ENCODE data around the gene TTC5.
"Not testable (repeated sequence)": the region's sequence is repeated elsewhere in the genome, so short reads cannot be mapped to it uniquely, and the experiment has no call there.

TTC5 gene

GRCh38 chr14:20341646-20342045 lies 35.9 kb upstream of the TTC5 start:
- Histone ChIP-seq H3K27me3 (ENCODE audit: low read depth, low read length) (no peaks in the 10 kb centered on the region), H3K27ac (ENCODE audit: low read length) (no peak overlapping the region), H3K79me2 (ENCODE audit: low read length) (peaks cover 14% of the 10 kb centered on the region), H3K36me3 (replicated peaks; ENCODE audit: low read depth, low read length) (peaks cover 10% of the 10 kb centered on the region), H3K4me3 (ENCODE audit: low read length) (peak overlapping the region; percentile 93), H2AFZ (ENCODE audit: low read depth, low read length) (0 out of 2 replicates have a peak overlapping the region, but pooled peaks have one; percentile 0), H3K4me2 (ENCODE audit: low read length) (peak overlapping the region; percentile 93), H3K9ac (ENCODE audit: low read length) (peak overlapping the region; percentile 87; the same call in 1 of the 2 replicates), H3K9me3 (ENCODE audit: insufficient read depth, low read length) (no peaks in the 10 kb centered on the region), H4K20me1 (ENCODE audit: insufficient read depth, low read length) (no peaks in the 10 kb centered on the region), H3K4me1 (ENCODE audit: low read length) (peaks cover 5% of the 10 kb centered on the region)
- TF ChIP-seq CTCF (IDR thresholded peaks at IDR 0.05; ENCODE audit: low read depth, low read length) (no peak), EZH2phosphoT487 (IDR thresholded peaks at IDR 0.05; ENCODE audit: low read depth) (no peak)

DNA sequence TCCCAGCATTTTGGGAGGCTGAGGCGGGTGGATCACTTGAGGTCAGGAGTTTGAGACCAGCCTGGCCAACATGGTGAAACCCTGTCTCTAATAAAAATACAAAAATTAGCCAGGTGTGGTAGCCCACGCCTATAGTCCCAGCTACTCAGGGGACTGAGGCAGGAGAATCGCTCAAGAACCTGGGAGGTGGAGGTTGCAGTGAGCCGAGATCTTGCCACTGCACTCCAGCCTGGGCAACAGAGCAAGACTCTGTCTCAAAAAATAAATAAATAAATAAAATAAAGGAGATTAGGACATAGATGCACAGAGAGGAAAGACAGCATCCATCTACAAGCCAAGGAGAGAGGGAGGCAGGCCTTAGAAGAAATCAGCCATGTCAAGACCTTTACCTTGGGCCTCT lies 35.3 kb upstream of the TTC5 start:
- not testable (repeated sequence) for H2AFZ ChIP-seq (ENCODE audit: low read depth, low read length); H3K36me3 ChIP-seq (replicated peaks; ENCODE audit: low read depth, low read length); H3K4me1 ChIP-seq (ENCODE audit: low read length); H4K20me1 ChIP-seq (ENCODE audit: insufficient read depth, low read length); H3K27ac ChIP-seq (ENCODE audit: low read length); H3K4me3 ChIP-seq (ENCODE audit: low read length); H3K9ac ChIP-seq (ENCODE audit: low read length); H3K9me3 ChIP-seq (ENCODE audit: insufficient read depth, low read length); H3K27me3 ChIP-seq (ENCODE audit: low read depth, low read length); H3K4me2 ChIP-seq (ENCODE audit: low read length)
- peaks cover 14% of the 10 kb centered on the region for H3K79me2 ChIP-seq (ENCODE audit: low read length)

- Histone ChIP-seq H3K4me2 (ENCODE audit: low read length) (peak overlapping the region; percentile 77), H3K4me1 (ENCODE audit: low read length) (peaks cover 15% of the 10 kb centered on the region), H3K9me3 (ENCODE audit: insufficient read depth, low read length) (no peaks in the 10 kb centered on the region), H3K79me2 (ENCODE audit: low read length) (peaks cover 42% of the 10 kb centered on the region), H4K20me1 (ENCODE audit: insufficient read depth, low read length) (no peaks in the 10 kb centered on the region), H3K36me3 (replicated peaks; ENCODE audit: low read depth, low read length) (no peaks in the 10 kb centered on the region), H3K4me3 (ENCODE audit: low read length) (peak overlapping the region; percentile 91; the same call in 1 of the 2 replicates), H3K9ac (ENCODE audit: low read length) (peak overlapping the region; percentile 61; the same call in 1 of the 2 replicates), H3K27me3 (ENCODE audit: low read depth, low read length) (no peaks in the 10 kb centered on the region), H3K27ac (ENCODE audit: low read length) (no peak overlapping the region), H2AFZ (ENCODE audit: low read depth, low read length) (no peak overlapping the region)
- no peak for TF ChIP-seq EZH2phosphoT487 (IDR thresholded peaks at IDR 0.05; ENCODE audit: low read depth)
- no peak for TF ChIP-seq CTCF (IDR thresholded peaks at IDR 0.05; ENCODE audit: low read depth, low read length)
Observed at GRCh38 chr14:20334017-20334416, 28.3 kb upstream of the TTC5 start.

- Histone ChIP-seq H3K79me2 (ENCODE audit: low read length) (peaks cover 47% of the 10 kb centered on the region), H3K4me1 (ENCODE audit: low read length) (peaks cover 15% of the 10 kb centered on the region), H3K9ac (ENCODE audit: low read length) (peak overlapping the region; percentile 61), H3K4me2 (ENCODE audit: low read length) (peak overlapping the region; percentile 77), H3K27me3 (ENCODE audit: low read depth, low read length) (no peaks in the 10 kb centered on the region), H4K20me1 (ENCODE audit: insufficient read depth, low read length) (no peaks in the 10 kb centered on the region), H3K4me3 (ENCODE audit: low read length) (peak overlapping the region; percentile 91), H3K36me3 (replicated peaks; ENCODE audit: low read depth, low read length) (peaks cover 2% of the 10 kb centered on the region), H2AFZ (ENCODE audit: low read depth, low read length) (peak overlapping the region; percentile 81), H3K27ac (ENCODE audit: low read length) (peak overlapping the region; percentile 47), H3K9me3 (ENCODE audit: insufficient read depth, low read length) (no peaks in the 10 kb centered on the region)
- TF ChIP-seq CTCF (IDR thresholded peaks at IDR 0.05; ENCODE audit: low read depth, low read length) (no peak), EZH2phosphoT487 (IDR thresholded peaks at IDR 0.05; ENCODE audit: low read depth) (no peak)
Observed at GRCh38 chr14:20333494-20333841, 27.7 kb upstream of the TTC5 start.

Data from OCI-LY3 (cell line).